HCT116 (cell line): ENCODE data around the gene ELAVL1. TPM values are rescaled to one million over a fixed set of nuclear protein-coding genes. Genes with fewer than 3 reads are reported as not detected.

Experiments used
- ATAC-seq: fragments of 200-7000 bp; cut with Tn5 transposase; 2 replicates; pipeline ENCODE4 v1.9.1; 2020; ENCODE audit warnings: mild to moderate bottlenecking, moderate library complexity
- BruUV-seq: library from RNA; stranded (reverse); fragments of 400-500 nt; replicated peaks from 2 replicates; lab custom pipeline; 2021; lab: Mats Ljungman, UMichigan
- CTCF ChIA-PET: fragments of 300-600 bp; sonication (Branson Sonifier 250); formaldehyde crosslinking; loops from one replicate; lab custom pipeline; 2021; ENCODE audit warnings: antibody characterized with exemption; lab: Charles Lee
- POLR2A ChIA-PET: fragments of 300-600, 350-600 bp; sonication (Branson Sonifier 250); formaldehyde crosslinking; loops from one replicate; lab custom pipeline; 2021; ENCODE audit warnings: antibody characterized with exemption; lab: Charles Lee
- RAD21 ChIA-PET, 2 experiments: fragments of 300-600 bp; sonication (Branson Sonifier 250); formaldehyde crosslinking; loops; one replicate each; lab custom pipeline; 2023; ENCODE audit warnings: low total read pairs in 2 of 2; ENCODE audit not compliant: uncharacterized antibody in 2 of 2, unreplicated experiment in 2 of 2, low non-redundant PET in 1 of 2; lab: Charles Lee
- DNase-seq: peaks from one replicate; pipeline ENCODE4 v3.0.0-alpha.2; 2010; ENCODE audit warnings: low read depth, low spot score
- H2AFZ ChIP-seq: fragments of 200-600 bp; shearing (Covaris generic), sonication (generic); 2 replicates; pipeline ENCODE4 v1.6.1; 2017; ENCODE audit warnings: low read depth, mixed run types, mixed read lengths, antibody characterized with exemption, low read length; ENCODE audit not compliant: poor library complexity, severe bottlenecking
- H3K27ac ChIP-seq: 2 replicates; pipeline ENCODE4 v1.5.1; 2012; ENCODE audit warnings: low read depth, low read length
- H3K27me3 ChIP-seq: fragments of 200-600 bp; sonication (generic); 2 replicates; pipeline ENCODE4 v1.6.1; 2016; ENCODE audit warnings: mixed run types, low read length, mixed read lengths; ENCODE audit not compliant: insufficient read depth
- H3K36me3 ChIP-seq, 2 experiments: fragments of 200-500 bp in 1 of 2; fragments of 200-600 bp in 1 of 2; sonication (Bioruptor generic) in 1 of 2; sonication (generic) in 1 of 2; 2 replicates each; pipeline versions ENCODE4 v1.5.1 to v1.6.1; 2014 to 2016; ENCODE audit warnings: low read length in 2 of 2, inconsistent platforms in 1 of 2, mixed read lengths in 1 of 2, mixed run types in 1 of 2; ENCODE audit not compliant: insufficient read depth in 2 of 2, control insufficient read depth in 1 of 2
- H3K4me1 ChIP-seq, 2 experiments: fragments of 200-600 bp in 1 of 2; sonication (generic) in 1 of 2; 2 replicates each; pipeline versions ENCODE4 v1.5.1 to v1.6.1; 2012 to 2017; ENCODE audit warnings: low read length in 2 of 2, inconsistent platforms in 1 of 2, mild to moderate bottlenecking in 1 of 2, mixed read lengths in 1 of 2, mixed run types in 1 of 2, moderate library complexity in 1 of 2; ENCODE audit not compliant: insufficient read depth in 2 of 2, control insufficient read depth in 1 of 2
- H3K4me2 ChIP-seq: fragments of 200-600 bp; sonication (generic); 2 replicates; pipeline ENCODE4 v1.6.1; 2017; ENCODE audit warnings: mixed run types, low read length, mixed read lengths
- H3K4me3 ChIP-seq, 2 experiments: fragments of 200-600 bp in 1 of 2; sonication (generic) in 1 of 2; replicated peaks in 1 of 2; 2 replicates each; pipeline ENCODE4 v1.5.1; 2011 to 2016; ENCODE audit warnings: low read length in 2 of 2, control low read depth in 1 of 2, low read depth in 1 of 2, mild to moderate bottlenecking in 1 of 2, mixed read lengths in 1 of 2, mixed run types in 1 of 2
- H3K79me2 ChIP-seq: fragments of 200-600 bp; sonication (generic); 2 replicates; pipeline ENCODE4 v1.6.1; 2017; ENCODE audit warnings: mild to moderate bottlenecking, mixed run types, low read length, moderate library complexity, mixed read lengths; ENCODE audit not compliant: insufficient read depth
- H3K9ac ChIP-seq: fragments of 200-600 bp; sonication (generic); 2 replicates; pipeline ENCODE4 v1.6.1; 2016; ENCODE audit warnings: low read length, mixed read lengths
- H3K9me2 ChIP-seq: fragments of 200-600 bp; sonication (generic), shearing (Covaris generic); 2 replicates; pipeline ENCODE4 v1.6.1; 2017; ENCODE audit warnings: mixed run types, mild to moderate bottlenecking, moderate library complexity; ENCODE audit not compliant: insufficient read depth
- H3K9me3 ChIP-seq, 2 experiments: fragments of 200-500 bp in 1 of 2; fragments of 200-600 bp in 1 of 2; sonication (Bioruptor generic) in 1 of 2; sonication (generic) in 1 of 2; 2 replicates each; pipeline ENCODE4 v1.6.1; 2014 to 2017; ENCODE audit warnings: low read length in 2 of 2, mixed read lengths in 2 of 2, inconsistent platforms in 1 of 2, low read depth in 1 of 2, mild to moderate bottlenecking in 1 of 2, mixed run types in 1 of 2, moderate library complexity in 1 of 2; ENCODE audit not compliant: control insufficient read depth in 1 of 2, insufficient read depth in 1 of 2
- H4K20me1 ChIP-seq: fragments of 200-600 bp; sonication (generic), shearing (Covaris generic); 2 replicates; pipeline ENCODE4 v1.6.1; 2017; ENCODE audit warnings: mixed run types, mild to moderate bottlenecking, moderate library complexity; ENCODE audit not compliant: insufficient read depth
- CBX3 ChIP-seq: IDR thresholded peaks from 2 replicates; pipeline ENCODE4 v1.6.1; 2012; ENCODE audit warnings: low read depth
- CEBPB ChIP-seq: IDR thresholded peaks from 2 replicates; pipeline ENCODE4 v1.6.1; 2012; ENCODE audit warnings: low read depth
- CTCF ChIP-seq, 3 experiments: fragments of 200-600 bp in 1 of 3; sonication (generic) in 1 of 3; IDR thresholded peaks in 2 of 3; conservative IDR thresholded peaks in 1 of 3; 2 replicates each; pipeline ENCODE4 v1.5.1; 2012 to 2017; ENCODE audit warnings: low read depth in 2 of 3, low read length in 2 of 3, antibody characterized with exemption in 1 of 3, borderline replicate concordance in 1 of 3, control low read depth in 1 of 3, mild to moderate bottlenecking in 1 of 3, mixed read lengths in 1 of 3, mixed run types in 1 of 3, moderate library complexity in 1 of 3; ENCODE audit not compliant: insufficient read depth in 1 of 3
- EGR1 ChIP-seq: IDR thresholded peaks from 2 replicates; pipeline ENCODE4 v1.6.1; 2012; ENCODE audit warnings: low read depth
- ELF1 ChIP-seq: IDR thresholded peaks from 2 replicates; pipeline ENCODE4 v1.6.1; 2012; ENCODE audit warnings: low read depth, borderline replicate concordance
- EZH2 ChIP-seq: fragments of 200-600 bp; sonication (generic); IDR thresholded peaks from 2 replicates; pipeline ENCODE4 v1.6.1; 2017; ENCODE audit warnings: antibody characterized with exemption, mixed run types
- EZH2phosphoT487 ChIP-seq: fragments of 200-600 bp; IDR thresholded peaks from 2 replicates; pipeline ENCODE4 v1.6.1; 2018; ENCODE audit warnings: antibody characterized with exemption, borderline replicate concordance
- FOSL1 ChIP-seq: IDR thresholded peaks from 2 replicates; pipeline ENCODE4 v1.6.1; 2012; ENCODE audit warnings: low read depth
- JUND ChIP-seq: IDR thresholded peaks from 2 replicates; pipeline ENCODE4 v1.6.1; 2012
- MAX ChIP-seq: IDR thresholded peaks from 2 replicates; pipeline ENCODE4 v1.6.1; 2012
- POLR2A ChIP-seq: IDR thresholded peaks from 2 replicates; pipeline ENCODE4 v1.7.0; 2011; ENCODE audit warnings: borderline replicate concordance; ENCODE audit not compliant: insufficient read depth, insufficient read length; ENCODE audit errors: extremely low read depth
- POLR2AphosphoS5 ChIP-seq: IDR thresholded peaks from 2 replicates; pipeline ENCODE4 v1.6.1; 2011; ENCODE audit warnings: mild to moderate bottlenecking, low read depth, low read length, moderate library complexity
- SIN3A ChIP-seq: IDR thresholded peaks from 2 replicates; pipeline ENCODE4 v1.6.1; 2012; ENCODE audit warnings: low read depth
- SRF ChIP-seq: IDR thresholded peaks from 2 replicates; pipeline ENCODE4 v1.6.1; 2012; ENCODE audit warnings: low read depth
- YY1 ChIP-seq: IDR thresholded peaks from 2 replicates; pipeline ENCODE4 v1.6.1; 2011; ENCODE audit warnings: low read length, low read depth, moderate library complexity, mild to moderate bottlenecking; ENCODE audit not compliant: insufficient replicate concordance; ENCODE audit errors: extremely low read depth
- ZFX ChIP-seq: fragments of 450-650 bp; IDR thresholded peaks from 2 replicates; pipeline ENCODE4 v1.6.1; 2017
- intact Hi-C: fragments of 100-400 bp; cut with micrococcal nuclease; formaldehyde crosslinking; loops from 2 replicates; pipeline ENCODE4 v1.10.0; 2022
- total RNA-seq: library from RNA; stranded (reverse); gene quantifications from one replicate; pipeline ENCODE4 v1.2.1, GENCODE V29; 2021; ENCODE audit not compliant: unreplicated experiment
- TF ChIP-seq, protein P1 (sequence below): IDR thresholded peaks from 2 replicates; pipeline ENCODE4 v1.6.1; 2012
- TF ChIP-seq, protein P2 (sequence below): IDR thresholded peaks from 2 replicates; pipeline ENCODE4 v1.6.1; 2011; ENCODE audit warnings: mild to moderate bottlenecking, low read length, moderate library complexity; ENCODE audit not compliant: insufficient replicate concordance; ENCODE audit errors: extremely low read depth
- TF ChIP-seq, protein P3 (sequence below): IDR thresholded peaks from 2 replicates; pipeline ENCODE4 v1.6.1; 2012; ENCODE audit warnings: low read depth

Gene ELAVL1
- total RNA-seq, 1 experiment from 2014 or later: 134 TPM

- no peak for TF ChIP-seq MAX
- TF ChIP-seq EZH2phosphoT487: no peak
- TF ChIP-seq SIN3A: no peak
- TF ChIP-seq, protein P1, sequence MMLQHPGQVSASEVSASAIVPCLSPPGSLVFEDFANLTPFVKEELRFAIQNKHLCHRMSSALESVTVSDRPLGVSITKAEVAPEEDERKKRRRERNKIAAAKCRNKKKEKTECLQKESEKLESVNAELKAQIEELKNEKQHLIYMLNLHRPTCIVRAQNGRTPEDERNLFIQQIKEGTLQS: no peak
- no peak for TF ChIP-seq ZFX
- TF ChIP-seq SRF: no peak
- no peak for TF ChIP-seq EGR1
- TF ChIP-seq CEBPB: no peak
- TF ChIP-seq ELF1: no peak
- TF ChIP-seq POLR2A: no peak
- TF ChIP-seq, protein P2, sequence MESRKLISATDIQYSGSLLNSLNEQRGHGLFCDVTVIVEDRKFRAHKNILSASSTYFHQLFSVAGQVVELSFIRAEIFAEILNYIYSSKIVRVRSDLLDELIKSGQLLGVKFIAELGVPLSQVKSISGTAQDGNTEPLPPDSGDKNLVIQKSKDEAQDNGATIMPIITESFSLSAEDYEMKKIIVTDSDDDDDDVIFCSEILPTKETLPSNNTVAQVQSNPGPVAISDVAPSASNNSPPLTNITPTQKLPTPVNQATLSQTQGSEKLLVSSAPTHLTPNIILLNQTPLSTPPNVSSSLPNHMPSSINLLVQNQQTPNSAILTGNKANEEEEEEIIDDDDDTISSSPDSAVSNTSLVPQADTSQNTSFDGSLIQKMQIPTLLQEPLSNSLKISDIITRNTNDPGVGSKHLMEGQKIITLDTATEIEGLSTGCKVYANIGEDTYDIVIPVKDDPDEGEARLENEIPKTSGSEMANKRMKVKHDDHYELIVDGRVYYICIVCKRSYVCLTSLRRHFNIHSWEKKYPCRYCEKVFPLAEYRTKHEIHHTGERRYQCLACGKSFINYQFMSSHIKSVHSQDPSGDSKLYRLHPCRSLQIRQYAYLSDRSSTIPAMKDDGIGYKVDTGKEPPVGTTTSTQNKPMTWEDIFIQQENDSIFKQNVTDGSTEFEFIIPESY: no peak
- TF ChIP-seq, protein P3, sequence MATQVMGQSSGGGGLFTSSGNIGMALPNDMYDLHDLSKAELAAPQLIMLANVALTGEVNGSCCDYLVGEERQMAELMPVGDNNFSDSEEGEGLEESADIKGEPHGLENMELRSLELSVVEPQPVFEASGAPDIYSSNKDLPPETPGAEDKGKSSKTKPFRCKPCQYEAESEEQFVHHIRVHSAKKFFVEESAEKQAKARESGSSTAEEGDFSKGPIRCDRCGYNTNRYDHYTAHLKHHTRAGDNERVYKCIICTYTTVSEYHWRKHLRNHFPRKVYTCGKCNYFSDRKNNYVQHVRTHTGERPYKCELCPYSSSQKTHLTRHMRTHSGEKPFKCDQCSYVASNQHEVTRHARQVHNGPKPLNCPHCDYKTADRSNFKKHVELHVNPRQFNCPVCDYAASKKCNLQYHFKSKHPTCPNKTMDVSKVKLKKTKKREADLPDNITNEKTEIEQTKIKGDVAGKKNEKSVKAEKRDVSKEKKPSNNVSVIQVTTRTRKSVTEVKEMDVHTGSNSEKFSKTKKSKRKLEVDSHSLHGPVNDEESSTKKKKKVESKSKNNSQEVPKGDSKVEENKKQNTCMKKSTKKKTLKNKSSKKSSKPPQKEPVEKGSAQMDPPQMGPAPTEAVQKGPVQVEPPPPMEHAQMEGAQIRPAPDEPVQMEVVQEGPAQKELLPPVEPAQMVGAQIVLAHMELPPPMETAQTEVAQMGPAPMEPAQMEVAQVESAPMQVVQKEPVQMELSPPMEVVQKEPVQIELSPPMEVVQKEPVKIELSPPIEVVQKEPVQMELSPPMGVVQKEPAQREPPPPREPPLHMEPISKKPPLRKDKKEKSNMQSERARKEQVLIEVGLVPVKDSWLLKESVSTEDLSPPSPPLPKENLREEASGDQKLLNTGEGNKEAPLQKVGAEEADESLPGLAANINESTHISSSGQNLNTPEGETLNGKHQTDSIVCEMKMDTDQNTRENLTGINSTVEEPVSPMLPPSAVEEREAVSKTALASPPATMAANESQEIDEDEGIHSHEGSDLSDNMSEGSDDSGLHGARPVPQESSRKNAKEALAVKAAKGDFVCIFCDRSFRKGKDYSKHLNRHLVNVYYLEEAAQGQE: no peak
- TF ChIP-seq CTCF (IDR thresholded peaks at IDR 0.05 in 2 of 3, conservative IDR thresholded peaks at IDR 0.05 in 1 of 3; ENCODE audit: borderline replicate concordance in 1 of 3, insufficient read depth in 1 of 3, low read depth in 2 of 3, low read length in 2 of 3): no peak
- no peak for TF ChIP-seq YY1
- no peak for TF ChIP-seq EZH2
- TF ChIP-seq CBX3: no peak
- TF ChIP-seq FOSL1: no peak
- no peak for TF ChIP-seq POLR2AphosphoS5
- no peak for TF ChIP-seq JUND
- ChIA-PET POLR2A (interaction anchor here (1.0 kb wide), 1 partner anchor 85 kb away, joined by 3 read pairs; the partner anchor contains the start of gene TIMM44), RAD21 (no interaction called here), CTCF (no interaction called here)
- DNase-seq: no peak
- peak; percentile 38; the same call in 1 of the 2 replicates for ATAC-seq
- no peak overlapping the region for H2AFZ ChIP-seq
- H3K4me1 ChIP-seq: peaks cover 5 to 11% of the 10 kb centered on the region in 2 experiments; a peak in 3 of 4 replicates
- H3K4me3 ChIP-seq: no peak overlapping the region
- H3K4me2 ChIP-seq: 0 out of 2 replicates have a peak overlapping the region, but pooled peaks have one; percentile 25
- H4K20me1 ChIP-seq: no peaks in the 10 kb centered on the region
- H3K9me2 ChIP-seq: no peaks in the 10 kb centered on the region
- intact Hi-C loops: no loop called here
- no peaks in the 10 kb centered on the region for H3K79me2 ChIP-seq
- H3K9me3 ChIP-seq: no peaks in the 10 kb centered on the region
- no peaks in the 10 kb centered on the region for H3K36me3 ChIP-seq
- no peak overlapping the region for H3K9ac ChIP-seq
- H3K27ac ChIP-seq: no peak overlapping the region
- H3K27me3 ChIP-seq: no peaks in the 10 kb centered on the region
- no TSS peak for BruUV-seq
Measured at GRCh38 chr19:8028951-8029491, 23.6 kb upstream of the ELAVL1 start.
